Gastrocnemius medialis (tissue), 4 donors: ENCODE data around the gene POGLUT2. TPM values are rescaled to one million over a fixed set of nuclear protein-coding genes. Genes with fewer than 3 reads are reported as not detected.
A peak's percentile ranks its signal among the peaks of the same experiment; 100 is the strongest.

Experiments used
- ATAC-seq, 2 donors: fragments of 150-250 bp; one replicate each; pipeline ENCODE4 v1.9.1; 2016
- DNase-seq, 2 donors: peaks; one replicate each; pipeline ENCODE4 v3.0.0-alpha.2; 2019
- H3K27ac ChIP-seq, 4 donors: fragments of 200-600 bp; sonication (generic); 1 replicate in 1 of 4; 2 replicates in 3 of 4; pipeline ENCODE4 v1.5.1; 2016 to 2018; ENCODE audit warnings: mild to moderate bottlenecking in 2 of 4, moderate library complexity in 1 of 4
- H3K27me3 ChIP-seq, 3 donors: fragments of 200-600 bp; sonication (generic) in 2 of 3; 1 replicate in 1 of 3; 2 replicates in 2 of 3; pipeline versions ENCODE4 v1.5.1 to v1.6.0; 2016 to 2019; ENCODE audit warnings: mild to moderate bottlenecking in 1 of 3, moderate library complexity in 1 of 3
- H3K36me3 ChIP-seq, 2 donors: fragments of 200-600 bp; sonication (generic) in 1 of 2; one replicate each; pipeline ENCODE4 v1.5.1; 2017 to 2018
- H3K4me1 ChIP-seq, 2 donors: fragments of 200-600 bp; sonication (generic) in 1 of 2; one replicate each; pipeline ENCODE4 v1.5.1; 2016 to 2017; ENCODE audit warnings: mild to moderate bottlenecking in 2 of 2
- H3K4me3 ChIP-seq, 4 donors: fragments of 200-600 bp; sonication (generic) in 3 of 4; 1 replicate in 1 of 4; 2 replicates in 3 of 4; pipeline ENCODE4 v1.5.1; 2016 to 2019; ENCODE audit warnings: mild to moderate bottlenecking in 2 of 4
- H3K9me3 ChIP-seq, 3 donors: fragments of 200-600 bp; sonication (generic) in 2 of 3; 1 replicate in 1 of 3; 2 replicates in 2 of 3; pipeline ENCODE4 v1.5.1; 2016 to 2019
- CTCF ChIP-seq, 5 experiments: fragments of 450-650 bp in 3 of 5; fragments of 200-600 bp in 2 of 5; sonication (generic) in 2 of 5; IDR thresholded peaks in 4 of 5; conservative IDR thresholded peaks in 1 of 5; 1 replicate in 4 of 5; 2 replicates in 1 of 5; pipeline ENCODE4 v1.5.1; 2016 to 2019; ENCODE audit warnings: antibody characterized with exemption in 5 of 5, mild to moderate bottlenecking in 3 of 5, moderate library complexity in 3 of 5
- POLR2A ChIP-seq, 2 donors: fragments of 450-650 bp; IDR thresholded peaks; one replicate each; pipeline ENCODE4 v1.6.1; 2017; ENCODE audit warnings: antibody characterized with exemption in 2 of 2, mild to moderate bottlenecking in 2 of 2, moderate library complexity in 2 of 2
- in situ Hi-C, 4 donors: fragments of 200-750 bp; cut with MboI; loops; one replicate each; pipeline versions ENCODE4 v1.15.0 to v1.8.0; 2017; ENCODE audit warnings: low sequenced_read_pairs in 4 of 4
- intact Hi-C: fragments of 100-400 bp; cut with DNase I; formaldehyde crosslinking; loops from one replicate; pipeline ENCODE4 v1.15.1; 2023; ENCODE audit warnings: low total_unique reads
- total RNA-seq, 4 donors: library from RNA; depleted of rRNA; stranded (reverse); fragments of >200 nt; gene quantifications; one replicate each; pipeline versions ENCODE4 v1.1.0 to v1.2.3, GENCODE V29; 2016

The POGLUT2 gene
- total RNA-seq, 4 donors from 2014 or later = 0.51 to 0.94 (median 0.80) TPM

GRCh38 chr13:102779436-102780159, 19.2 kb downstream of the POGLUT2 start:
- no peaks in the 10 kb centered on the region for H3K4me1 ChIP-seq
- no peaks in the 10 kb centered on the region for H3K27me3 ChIP-seq
- no peak for TF ChIP-seq POLR2A (IDR thresholded peaks at IDR 0.05)
- TF ChIP-seq CTCF (IDR thresholded peaks at IDR 0.05 in 4 of 5, conservative IDR thresholded peaks at IDR 0.05 in 1 of 5) = no peak
- in situ Hi-C loops = no loop called here
- H3K9me3 ChIP-seq = no peaks in the 10 kb centered on the region
- DNase-seq (no peak), ATAC-seq (no peak)
- intact Hi-C loops = no loop called here
- no peaks in the 10 kb centered on the region for H3K36me3 ChIP-seq
- no peak overlapping the region for H3K4me3 ChIP-seq
- no peak overlapping the region for H3K27ac ChIP-seq

- ATAC-seq = no peak
- intact Hi-C loops = no loop called here
Measured at GRCh38 chr13:102777736-102778135, 21.0 kb downstream of the POGLUT2 start.

GRCh38 chr13:102776271-102776670, 22.5 kb downstream of the POGLUT2 start:
- no peak overlapping the region for H3K4me3 ChIP-seq
- no peak overlapping the region for H3K27ac ChIP-seq
- peaks cover 7 to 9% of the 10 kb centered on the region in 2 donors for H3K4me1 ChIP-seq
- no peaks in the 10 kb centered on the region for H3K9me3 ChIP-seq
- in situ Hi-C loops (no loop called here), intact Hi-C loops (no loop called here)
- TF ChIP-seq POLR2A (IDR thresholded peaks at IDR 0.05) (no peak), CTCF (IDR thresholded peaks at IDR 0.05 in 4 of 5, conservative IDR thresholded peaks at IDR 0.05 in 1 of 5) (no peak)
- DNase-seq (no peak), ATAC-seq (no peak)
- H3K27me3 ChIP-seq = no peaks in the 10 kb centered on the region
- H3K36me3 ChIP-seq = no peaks in the 10 kb centered on the region

More at GRCh38 chr13:102777736-102778135, 21.0 kb downstream of the POGLUT2 start:
- H3K36me3 ChIP-seq = no peaks in the 10 kb centered on the region
- in situ Hi-C loops = no loop called here
- no peak for TF ChIP-seq CTCF (IDR thresholded peaks at IDR 0.05 in 4 of 5, conservative IDR thresholded peaks at IDR 0.05 in 1 of 5)
- TF ChIP-seq POLR2A (IDR thresholded peaks at IDR 0.05) = no peak
- H3K27me3 ChIP-seq = no peaks in the 10 kb centered on the region
- H3K27ac ChIP-seq = no peak overlapping the region
- no peak overlapping the region for H3K4me3 ChIP-seq
- H3K9me3 ChIP-seq = no peaks in the 10 kb centered on the region
- no peak for DNase-seq
- peaks cover under 1 to 5% of the 10 kb centered on the region in 2 donors for H3K4me1 ChIP-seq

GRCh38 chr13:102774591-102775520, 23.9 kb downstream of the POGLUT2 start:
- H3K27me3 ChIP-seq = no peaks in the 10 kb centered on the region
- no peak overlapping the region for H3K27ac ChIP-seq
- ATAC-seq = no peak
- H3K9me3 ChIP-seq = no peaks in the 10 kb centered on the region
- H3K4me3 ChIP-seq = peak overlapping the region in 1 of 4 donors; percentile 91
- peaks cover 7 to 9% of the 10 kb centered on the region in 2 donors for H3K4me1 ChIP-seq
- H3K36me3 ChIP-seq = no peaks in the 10 kb centered on the region
- TF ChIP-seq POLR2A (IDR thresholded peaks at IDR 0.05) (no peak), CTCF (IDR thresholded peaks at IDR 0.05 in 4 of 5, conservative IDR thresholded peaks at IDR 0.05 in 1 of 5) (no peak)
- in situ Hi-C loops (no loop called here), intact Hi-C loops (no loop called here)
- no peak for DNase-seq
